Panc1 (cell line): Measurements from ENCODE around the gene ITPRIPL2. TPM values are rescaled to one million over a fixed set of nuclear protein-coding genes. Genes with fewer than 3 reads are reported as not detected.
A peak's percentile ranks its signal among the peaks of the same experiment; 100 is the strongest.

ENCODE experiments used
- ATAC-seq: fragments of 200-7000 bp; cut with Tn5 transposase; 2 replicates; pipeline ENCODE4 v1.9.1; 2020; ENCODE audit warnings: mild to moderate bottlenecking, moderate library complexity
- BruUV-seq: library from RNA; stranded (reverse); fragments of 400-500 nt; replicated peaks from 2 replicates; lab custom pipeline; 2021; lab: Mats Ljungman, UMichigan
- CTCF ChIA-PET: fragments of 300-600 bp; sonication (Branson Sonifier 250); formaldehyde crosslinking; loops from one replicate; lab custom pipeline; 2022; ENCODE audit warnings: antibody characterized with exemption; lab: Charles Lee
- POLR2A ChIA-PET: fragments of 300-600 bp; sonication (Branson Sonifier 250); formaldehyde crosslinking; loops from one replicate; lab custom pipeline; 2022; ENCODE audit warnings: antibody characterized with exemption; lab: Charles Lee
- DNase-seq: peaks from one replicate; pipeline ENCODE4 v3.0.0-alpha.2; 2010; ENCODE audit warnings: low read depth, low spot score
- H3K27ac ChIP-seq: 2 replicates; pipeline ENCODE4 v1.5.1; 2011; ENCODE audit warnings: mild to moderate bottlenecking, low read length, inconsistent platforms
- H3K27me3 ChIP-seq: fragments of 200-500 bp; sonication (Bioruptor generic); 2 replicates; pipeline ENCODE4 v1.6.0; 2014; ENCODE audit warnings: low read length, inconsistent platforms; ENCODE audit not compliant: control insufficient read depth, insufficient read depth
- H3K36me3 ChIP-seq: fragments of 200-500 bp; sonication (Bioruptor generic); 2 replicates; pipeline ENCODE4 v1.5.1; 2014; ENCODE audit warnings: inconsistent platforms, mild to moderate bottlenecking, low read length, moderate library complexity; ENCODE audit not compliant: control insufficient read depth, insufficient read depth
- H3K4me1 ChIP-seq: 2 replicates; pipeline ENCODE4 v1.5.1; 2011; ENCODE audit warnings: inconsistent platforms, mild to moderate bottlenecking, low read length, moderate library complexity; ENCODE audit not compliant: control insufficient read depth, insufficient read depth
- H3K4me3 ChIP-seq, 2 experiments: 2 replicates each; pipeline ENCODE4 v1.5.1; 2011 to 2012; ENCODE audit warnings: low read depth in 2 of 2, low read length in 2 of 2, mild to moderate bottlenecking in 2 of 2, inconsistent platforms in 1 of 2, moderate library complexity in 1 of 2
- H3K9me3 ChIP-seq: fragments of 200-500 bp; sonication (Bioruptor generic); 2 replicates; pipeline ENCODE4 v1.5.1; 2014; ENCODE audit warnings: low read depth, mild to moderate bottlenecking, inconsistent platforms, low read length, moderate library complexity; ENCODE audit not compliant: control insufficient read depth, insufficient read depth
- CTCF ChIP-seq: fragments of 450-650 bp; IDR thresholded peaks from 2 replicates; pipeline ENCODE4 v1.5.1; 2017; ENCODE audit warnings: mild to moderate bottlenecking
- POLR2AphosphoS5 ChIP-seq: IDR thresholded peaks from 2 replicates; pipeline ENCODE4 v1.6.1; 2012; ENCODE audit warnings: mild to moderate bottlenecking, low read depth, low read length, moderate library complexity
- REST ChIP-seq, 2 experiments: IDR thresholded peaks; 2 replicates each; pipeline ENCODE4 v1.6.1; 2011 to 2012; ENCODE audit warnings: low read depth in 2 of 2, control low read depth in 1 of 2, low read length in 1 of 2, mild to moderate bottlenecking in 1 of 2, moderate library complexity in 1 of 2; ENCODE audit not compliant: insufficient read depth in 1 of 2
- SIN3A ChIP-seq: IDR thresholded peaks from 2 replicates; pipeline ENCODE4 v1.6.1; 2012; ENCODE audit warnings: low read depth, mild to moderate bottlenecking, low read length, moderate library complexity, borderline replicate concordance; ENCODE audit not compliant: insufficient read depth
- TCF7L2 ChIP-seq: IDR thresholded peaks from 2 replicates; pipeline ENCODE4 v1.6.1; 2011; ENCODE audit warnings: mild to moderate bottlenecking, low read depth, low read length, inconsistent platforms
- in situ Hi-C: cut with HindIII; loops from 2 replicates; pipeline ENCODE4 v1.10.0; 2016; ENCODE audit warnings: low sequenced_read_pairs, low pct_unique_long_range_greater_than_20kb
- intact Hi-C: fragments of 100-400 bp; cut with micrococcal nuclease; formaldehyde crosslinking; loops from one replicate; pipeline ENCODE4 v1.10.0; 2022; ENCODE audit not compliant: unreplicated experiment
- total RNA-seq: library from RNA; stranded (reverse); gene quantifications from one replicate; pipeline ENCODE4 v1.2.1, GENCODE V29; 2021; ENCODE audit not compliant: unreplicated experiment

ITPRIPL2 gene
- total RNA-seq, 1 experiment from 2014 or later = 83.2 TPM

DNA sequence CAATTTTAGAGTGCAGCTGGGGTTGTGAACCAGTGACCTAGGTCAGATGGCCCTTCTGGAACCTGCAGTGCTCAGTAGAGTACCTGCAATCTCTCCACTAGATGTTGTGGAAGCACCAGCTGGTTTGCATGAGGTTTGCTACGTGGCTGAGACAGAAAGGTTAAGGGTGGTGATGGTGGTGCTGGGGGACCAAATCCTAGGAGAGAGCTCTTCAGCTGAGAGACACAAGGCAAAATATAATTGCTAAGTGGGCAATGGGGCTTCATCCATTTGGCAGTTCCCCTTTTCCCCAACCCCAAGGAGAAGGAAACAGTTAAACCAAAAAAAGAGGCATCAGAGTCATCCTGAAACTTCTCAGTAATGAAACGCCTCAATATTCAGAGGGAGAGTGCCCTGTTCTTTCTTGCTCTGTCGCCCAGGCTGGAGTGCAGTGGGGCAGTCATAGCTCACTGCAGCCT, 13.9 kb downstream of the ITPRIPL2 start:
- in situ Hi-C loops (no loop called here), intact Hi-C loops (no loop called here)
- no peak for ATAC-seq
- no peaks in the 10 kb centered on the region for H3K27me3 ChIP-seq
- no peak overlapping the region for H3K27ac ChIP-seq
- ChIA-PET POLR2A (no interaction called here), CTCF (no interaction called here)
- no peak for DNase-seq
- no peaks in the 10 kb centered on the region for H3K9me3 ChIP-seq
- no peak overlapping the region for H3K4me3 ChIP-seq
- TF ChIP-seq TCF7L2 (no peak), SIN3A (no peak), CTCF (no peak), REST (IDR thresholded peaks at IDR 0.05; ENCODE audit: insufficient read depth in 1 of 2, low read depth in 2 of 2, low read length in 1 of 2) (no peak), POLR2AphosphoS5 (no peak)
- peaks cover 38% of the 10 kb centered on the region for H3K4me1 ChIP-seq
- no TSS peak for BruUV-seq
- H3K36me3 ChIP-seq = no peaks in the 10 kb centered on the region

DNA sequence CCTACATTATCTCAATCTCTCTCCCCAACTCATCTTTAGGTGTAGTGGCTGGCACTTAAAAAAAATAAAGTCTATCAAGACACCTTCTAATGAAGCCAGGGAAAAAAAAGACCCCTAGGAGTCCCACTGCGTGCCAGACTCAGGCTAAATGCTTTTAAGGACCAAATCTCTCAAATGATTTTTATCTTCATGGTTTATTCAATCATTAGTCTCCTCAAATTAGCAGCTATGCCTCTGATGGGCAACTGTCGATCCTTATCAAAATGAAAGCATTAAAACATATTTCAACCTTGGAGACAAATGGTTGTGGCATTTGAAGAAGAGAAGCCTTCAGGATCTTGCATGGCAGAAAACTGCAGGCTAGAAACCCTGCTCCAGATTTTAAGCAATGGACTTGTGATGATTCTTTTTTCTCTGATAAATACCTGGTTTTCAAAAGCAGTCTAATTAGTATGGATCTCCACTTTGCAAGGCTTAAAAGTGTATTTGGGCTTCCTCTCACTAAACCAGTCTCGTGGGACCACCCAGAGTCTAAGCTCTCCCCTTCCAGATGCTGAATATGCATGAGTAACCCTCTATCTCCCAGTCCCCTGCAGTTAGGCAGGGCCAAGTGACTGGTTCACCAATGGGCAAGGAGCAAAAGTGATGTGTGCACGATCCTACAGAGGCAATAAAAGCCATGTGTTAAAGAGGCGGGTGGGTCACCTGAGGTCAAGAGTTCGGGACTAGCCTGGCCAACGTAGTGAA, 14.9 kb downstream of the ITPRIPL2 start:
- CTCF ChIA-PET = no interaction called here

More for the DNA sequence above, 14.9 kb downstream of the ITPRIPL2 start:
- no TSS peak for BruUV-seq
- Histone ChIP-seq H3K36me3 (no peaks in the 10 kb centered on the region), H3K9me3 (no peaks in the 10 kb centered on the region), H3K4me1 (peaks cover 37% of the 10 kb centered on the region), H3K27ac (peak overlapping the region; percentile 25; the same call in 1 of the 2 replicates), H3K4me3 (no peak overlapping the region), H3K27me3 (no peaks in the 10 kb centered on the region)
- ATAC-seq = no peak
- POLR2A ChIA-PET = no interaction called here
- TF ChIP-seq POLR2AphosphoS5 = no peak
- TF ChIP-seq CTCF = no peak
- TF ChIP-seq REST (IDR thresholded peaks at IDR 0.05; ENCODE audit: insufficient read depth in 1 of 2, low read depth in 2 of 2, low read length in 1 of 2) = no peak
- no peak for TF ChIP-seq SIN3A
- no peak for TF ChIP-seq TCF7L2
- intact Hi-C loops (no loop called here), in situ Hi-C loops (no loop called here)
- no peak for DNase-seq
